Ishikawa (cell line): ENCODE measurements around the gene ZBTB7C.

Experiments
- CEBPB ChIP-seq: IDR thresholded peaks from 2 replicates; pipeline ENCODE4 v1.6.1; 2012
- EP300 ChIP-seq: IDR thresholded peaks from 2 replicates; pipeline ENCODE4 v1.6.1; 2012; ENCODE audit warnings: borderline replicate concordance
- FOXM1 ChIP-seq: IDR thresholded peaks from 2 replicates; pipeline ENCODE4 v1.6.1; 2012; ENCODE audit warnings: low read depth, borderline replicate concordance
- NFIC ChIP-seq: IDR thresholded peaks from 2 replicates; pipeline ENCODE4 v1.6.1; 2012
- RAD21 ChIP-seq: IDR thresholded peaks from 2 replicates; pipeline ENCODE4 v1.6.1; 2012; ENCODE audit warnings: low read depth
- TAF1 ChIP-seq: IDR thresholded peaks from 2 replicates; pipeline ENCODE4 v1.6.1; 2012; ENCODE audit warnings: low read depth, mild to moderate bottlenecking
- ZBTB7A ChIP-seq: IDR thresholded peaks from 2 replicates; pipeline ENCODE4 v1.6.1; 2012; ENCODE audit warnings: low read depth
- TF ChIP-seq, protein P1 (sequence below): IDR thresholded peaks from 2 replicates; pipeline ENCODE4 v1.6.1; 2012; ENCODE audit warnings: low read depth, mild to moderate bottlenecking
- TF ChIP-seq, protein P2 (sequence below): IDR thresholded peaks from 2 replicates; pipeline ENCODE4 v1.6.1; 2012

DNA sequence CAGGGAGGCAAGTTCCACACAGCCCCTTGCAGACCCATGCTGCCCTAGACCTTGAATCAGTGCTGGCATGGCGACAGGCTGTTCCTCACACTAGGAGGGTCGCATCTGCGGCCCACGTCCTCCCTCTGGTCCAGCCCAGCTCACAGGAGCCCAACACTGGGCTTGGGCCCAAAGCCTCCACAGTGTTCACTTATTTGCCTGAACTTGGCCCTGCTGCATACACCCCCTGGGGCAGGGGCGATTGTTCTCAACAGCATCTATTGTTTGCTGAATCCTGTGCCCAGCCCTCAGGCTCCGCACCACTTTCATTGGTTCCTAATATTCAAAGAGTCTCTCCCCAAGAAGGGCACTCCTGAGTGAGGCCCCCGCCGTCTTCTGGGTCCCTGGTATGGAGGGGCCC, 90.7 kb downstream of the ZBTB7C start:
- TF ChIP-seq RAD21 (no peak), TAF1 (no peak), EP300 (no peak), NFIC (0 out of 2 replicates have a peak, but pooled peaks have one; percentile 38), CEBPB (no peak), ZBTB7A (0 out of 2 replicates have a peak, but pooled peaks have one; percentile 35), FOXM1 (no peak)
- TF ChIP-seq, protein P1, sequence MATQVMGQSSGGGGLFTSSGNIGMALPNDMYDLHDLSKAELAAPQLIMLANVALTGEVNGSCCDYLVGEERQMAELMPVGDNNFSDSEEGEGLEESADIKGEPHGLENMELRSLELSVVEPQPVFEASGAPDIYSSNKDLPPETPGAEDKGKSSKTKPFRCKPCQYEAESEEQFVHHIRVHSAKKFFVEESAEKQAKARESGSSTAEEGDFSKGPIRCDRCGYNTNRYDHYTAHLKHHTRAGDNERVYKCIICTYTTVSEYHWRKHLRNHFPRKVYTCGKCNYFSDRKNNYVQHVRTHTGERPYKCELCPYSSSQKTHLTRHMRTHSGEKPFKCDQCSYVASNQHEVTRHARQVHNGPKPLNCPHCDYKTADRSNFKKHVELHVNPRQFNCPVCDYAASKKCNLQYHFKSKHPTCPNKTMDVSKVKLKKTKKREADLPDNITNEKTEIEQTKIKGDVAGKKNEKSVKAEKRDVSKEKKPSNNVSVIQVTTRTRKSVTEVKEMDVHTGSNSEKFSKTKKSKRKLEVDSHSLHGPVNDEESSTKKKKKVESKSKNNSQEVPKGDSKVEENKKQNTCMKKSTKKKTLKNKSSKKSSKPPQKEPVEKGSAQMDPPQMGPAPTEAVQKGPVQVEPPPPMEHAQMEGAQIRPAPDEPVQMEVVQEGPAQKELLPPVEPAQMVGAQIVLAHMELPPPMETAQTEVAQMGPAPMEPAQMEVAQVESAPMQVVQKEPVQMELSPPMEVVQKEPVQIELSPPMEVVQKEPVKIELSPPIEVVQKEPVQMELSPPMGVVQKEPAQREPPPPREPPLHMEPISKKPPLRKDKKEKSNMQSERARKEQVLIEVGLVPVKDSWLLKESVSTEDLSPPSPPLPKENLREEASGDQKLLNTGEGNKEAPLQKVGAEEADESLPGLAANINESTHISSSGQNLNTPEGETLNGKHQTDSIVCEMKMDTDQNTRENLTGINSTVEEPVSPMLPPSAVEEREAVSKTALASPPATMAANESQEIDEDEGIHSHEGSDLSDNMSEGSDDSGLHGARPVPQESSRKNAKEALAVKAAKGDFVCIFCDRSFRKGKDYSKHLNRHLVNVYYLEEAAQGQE, result no peak
- TF ChIP-seq, protein P2, sequence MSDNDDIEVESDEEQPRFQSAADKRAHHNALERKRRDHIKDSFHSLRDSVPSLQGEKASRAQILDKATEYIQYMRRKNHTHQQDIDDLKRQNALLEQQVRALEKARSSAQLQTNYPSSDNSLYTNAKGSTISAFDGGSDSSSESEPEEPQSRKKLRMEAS, result no peak
